SK-N-SH (cell line): Measurements from ENCODE around the gene HEXB.

Experiments used
- EP300 ChIP-seq, 2 experiments: IDR thresholded peaks; 2 replicates each; pipeline versions ENCODE4 v1.4.0 to v1.6.1; 2012; ENCODE audit warnings: borderline replicate concordance in 1 of 2, low read depth in 1 of 2, low read length in 1 of 2
- FOXJ3 ChIP-seq: sonication (generic); formaldehyde crosslinking; IDR thresholded peaks from 2 replicates; pipeline ENCODE4 v1.5.1; 2020; ENCODE audit warnings: mild to moderate bottlenecking, missing genetic modification reagents
- POLR2AphosphoS5 ChIP-seq: IDR thresholded peaks from 2 replicates; pipeline ENCODE4 v1.6.1; 2012; ENCODE audit warnings: low read depth, low read length
- RFX5 ChIP-seq: IDR thresholded peaks from 2 replicates; pipeline ENCODE4 v1.6.1; 2012; ENCODE audit warnings: mild to moderate bottlenecking, improper control_type of control experiment, low read length
- SMC3 ChIP-seq: IDR thresholded peaks from 2 replicates; pipeline ENCODE4 v1.6.1; 2012; ENCODE audit warnings: low read depth, low read length, improper control_type of control experiment
- TEAD4 ChIP-seq: IDR thresholded peaks from 2 replicates; pipeline ENCODE4 v1.4.0; 2012; ENCODE audit warnings: mild to moderate bottlenecking, borderline replicate concordance; ENCODE audit not compliant: insufficient read depth
- TF ChIP-seq, protein P1 (sequence below): fragments of 200-600 bp; sonication (generic); IDR thresholded peaks from 2 replicates; pipeline ENCODE4 v1.6.1; 2017; ENCODE audit warnings: antibody characterized with exemption, mild to moderate bottlenecking, moderate library complexity
- TF ChIP-seq, protein P2 (sequence below): IDR thresholded peaks from 2 replicates; pipeline ENCODE4 v1.4.0; 2012; ENCODE audit warnings: low read depth

DNA sequence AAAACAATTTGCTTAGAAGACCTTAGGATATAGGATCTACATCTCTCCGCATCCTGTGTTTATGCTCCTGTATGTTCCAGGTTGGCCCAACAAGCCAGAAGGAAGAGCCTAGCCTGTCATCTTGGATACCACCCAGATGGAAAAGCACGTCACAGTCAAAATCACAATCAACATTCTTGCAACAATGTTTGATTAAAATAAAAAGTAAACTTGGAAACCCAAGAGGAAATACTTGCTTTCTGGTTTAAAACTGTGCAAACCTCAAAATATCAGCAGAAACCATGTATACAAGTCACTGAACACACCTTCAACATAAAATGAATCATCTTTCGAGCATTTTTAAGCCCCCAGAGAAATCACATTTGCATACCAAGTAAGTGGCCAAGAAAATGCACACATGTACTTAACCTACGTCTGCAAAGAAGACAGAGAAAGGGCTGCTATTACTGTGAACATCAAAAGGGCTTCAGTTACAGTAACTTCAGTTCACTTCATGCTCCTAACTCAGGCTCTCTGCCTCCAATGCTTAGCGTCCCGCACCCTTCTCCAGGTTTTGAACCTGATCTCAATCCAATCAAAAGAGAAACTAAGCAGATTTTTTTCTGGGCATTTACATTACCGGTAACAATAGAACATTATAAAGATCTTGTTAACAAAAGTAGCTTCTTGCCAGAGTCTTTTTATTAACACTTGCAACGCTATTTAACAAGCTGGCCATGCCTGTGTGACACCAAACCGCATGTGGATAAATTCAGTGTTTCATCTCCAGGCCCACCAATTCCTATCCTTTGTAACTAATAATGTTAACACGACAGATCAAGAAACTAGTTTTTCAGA, 45.8 kb upstream of the HEXB start:
- TF ChIP-seq EP300 (IDR thresholded peaks at IDR 0.05; ENCODE audit: borderline replicate concordance in 1 of 2, low read depth in 1 of 2, low read length in 1 of 2) (no peak), TEAD4 (no peak), POLR2AphosphoS5 (no peak), FOXJ3 (no peak), SMC3 (no peak), RFX5 (no peak)
- TF ChIP-seq, protein P1, sequence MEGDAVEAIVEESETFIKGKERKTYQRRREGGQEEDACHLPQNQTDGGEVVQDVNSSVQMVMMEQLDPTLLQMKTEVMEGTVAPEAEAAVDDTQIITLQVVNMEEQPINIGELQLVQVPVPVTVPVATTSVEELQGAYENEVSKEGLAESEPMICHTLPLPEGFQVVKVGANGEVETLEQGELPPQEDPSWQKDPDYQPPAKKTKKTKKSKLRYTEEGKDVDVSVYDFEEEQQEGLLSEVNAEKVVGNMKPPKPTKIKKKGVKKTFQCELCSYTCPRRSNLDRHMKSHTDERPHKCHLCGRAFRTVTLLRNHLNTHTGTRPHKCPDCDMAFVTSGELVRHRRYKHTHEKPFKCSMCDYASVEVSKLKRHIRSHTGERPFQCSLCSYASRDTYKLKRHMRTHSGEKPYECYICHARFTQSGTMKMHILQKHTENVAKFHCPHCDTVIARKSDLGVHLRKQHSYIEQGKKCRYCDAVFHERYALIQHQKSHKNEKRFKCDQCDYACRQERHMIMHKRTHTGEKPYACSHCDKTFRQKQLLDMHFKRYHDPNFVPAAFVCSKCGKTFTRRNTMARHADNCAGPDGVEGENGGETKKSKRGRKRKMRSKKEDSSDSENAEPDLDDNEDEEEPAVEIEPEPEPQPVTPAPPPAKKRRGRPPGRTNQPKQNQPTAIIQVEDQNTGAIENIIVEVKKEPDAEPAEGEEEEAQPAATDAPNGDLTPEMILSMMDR = no peak
- TF ChIP-seq, protein P2, sequence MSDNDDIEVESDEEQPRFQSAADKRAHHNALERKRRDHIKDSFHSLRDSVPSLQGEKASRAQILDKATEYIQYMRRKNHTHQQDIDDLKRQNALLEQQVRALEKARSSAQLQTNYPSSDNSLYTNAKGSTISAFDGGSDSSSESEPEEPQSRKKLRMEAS = no peak; the same call in 1 of the 2 replicates
